HEK293T (cell line): ENCODE results near the gene PPP6R1.

Experiments
- BHLHE40 ChIP-seq: fragments of 450-650 bp; IDR thresholded peaks from 2 replicates; pipeline ENCODE4 v1.6.1; 2016; ENCODE audit warnings: mild to moderate bottlenecking, moderate library complexity, borderline replicate concordance
- ELF4 ChIP-seq: fragments of 450-650 bp; IDR thresholded peaks from 2 replicates; pipeline ENCODE4 v1.6.1; 2017; ENCODE audit warnings: antibody characterized with exemption
- FOXA1 ChIP-seq: fragments of 450-650 bp; IDR thresholded peaks from 2 replicates; pipeline ENCODE4 v1.6.1; 2016; ENCODE audit warnings: mild to moderate bottlenecking
- FOXK2 ChIP-seq: fragments of 450-650 bp; IDR thresholded peaks from 2 replicates; pipeline ENCODE4 v1.6.1; 2016; ENCODE audit warnings: mild to moderate bottlenecking
- FOXM1 ChIP-seq: fragments of 450-650 bp; IDR thresholded peaks from 2 replicates; pipeline ENCODE4 v1.6.1; 2017; ENCODE audit warnings: mild to moderate bottlenecking, borderline replicate concordance
- SUZ12 ChIP-seq: fragments of 450-650 bp; IDR thresholded peaks from 2 replicates; pipeline ENCODE4 v1.6.1; 2016; ENCODE audit warnings: mild to moderate bottlenecking
- TF ChIP-seq, protein P1 (sequence below): fragments of 450-650 bp; IDR thresholded peaks from 2 replicates; pipeline ENCODE4 v1.6.1; 2016

DNA sequence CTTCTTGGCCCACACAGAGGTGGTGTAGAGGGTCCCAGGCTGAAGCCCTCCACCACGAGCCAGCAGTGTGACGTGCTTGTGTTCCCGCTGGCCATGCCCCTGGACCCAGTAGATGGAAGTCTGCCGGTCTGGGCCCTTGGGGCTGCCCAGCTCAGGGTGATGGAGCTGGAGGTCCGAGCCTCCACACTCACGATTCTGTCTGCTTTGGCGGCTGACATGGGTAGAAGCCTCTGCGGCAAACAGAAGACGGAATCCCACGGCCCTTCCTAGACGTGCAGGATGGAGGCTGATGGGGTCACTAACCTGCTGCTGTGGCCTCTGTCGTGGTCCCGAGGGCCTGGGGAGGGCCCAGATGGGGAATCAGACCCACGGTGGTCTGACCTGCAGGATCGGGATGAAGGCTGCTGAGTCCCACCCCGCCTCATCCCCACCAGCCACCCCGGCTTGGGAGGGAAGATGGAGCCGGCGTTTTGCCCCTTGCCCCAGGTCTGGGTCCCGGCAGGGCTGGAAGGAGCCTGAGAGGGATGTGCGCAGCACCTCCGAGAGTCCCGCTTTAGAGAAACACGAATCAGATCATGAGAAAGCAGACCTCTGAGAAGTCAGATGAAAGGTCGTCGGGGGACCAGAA is 34.7 kb downstream of the PPP6R1 start:
- no peak for TF ChIP-seq ELF4
- no peak for TF ChIP-seq SUZ12
- TF ChIP-seq FOXK2: no peak
- no peak for TF ChIP-seq FOXA1
- no peak for TF ChIP-seq FOXM1
- TF ChIP-seq BHLHE40: no peak
- TF ChIP-seq, protein P1, sequence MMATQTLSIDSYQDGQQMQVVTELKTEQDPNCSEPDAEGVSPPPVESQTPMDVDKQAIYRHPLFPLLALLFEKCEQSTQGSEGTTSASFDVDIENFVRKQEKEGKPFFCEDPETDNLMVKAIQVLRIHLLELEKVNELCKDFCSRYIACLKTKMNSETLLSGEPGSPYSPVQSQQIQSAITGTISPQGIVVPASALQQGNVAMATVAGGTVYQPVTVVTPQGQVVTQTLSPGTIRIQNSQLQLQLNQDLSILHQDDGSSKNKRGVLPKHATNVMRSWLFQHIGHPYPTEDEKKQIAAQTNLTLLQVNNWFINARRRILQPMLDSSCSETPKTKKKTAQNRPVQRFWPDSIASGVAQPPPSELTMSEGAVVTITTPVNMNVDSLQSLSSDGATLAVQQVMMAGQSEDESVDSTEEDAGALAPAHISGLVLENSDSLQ: no peak
